Brain microvascular endothelial cell (primary cell): ENCODE data around the gene CCDC82.

Source experiments
- DNase-seq: peaks from one replicate; pipeline ENCODE4 v3.0.0-alpha.2; 2020
- H3K27ac ChIP-seq: fragments of 250-450 bp; sonication (Bioruptor Pico); 2 replicates; pipeline ENCODE4 v1.5.1; 2020; ENCODE audit warnings: mild to moderate bottlenecking, moderate library complexity
- H3K27me3 ChIP-seq: fragments of 250-450 bp; sonication (Bioruptor Pico); replicated peaks from 2 replicates; pipeline ENCODE4 v1.5.1; 2020; ENCODE audit warnings: mild to moderate bottlenecking
- H3K36me3 ChIP-seq: fragments of 250-450 bp; sonication (Bioruptor Pico); replicated peaks from 2 replicates; pipeline ENCODE4 v1.5.1; 2020; ENCODE audit warnings: mild to moderate bottlenecking
- H3K4me3 ChIP-seq: 2 replicates; pipeline ENCODE4 v1.5.1; 2011; ENCODE audit warnings: low read depth, mild to moderate bottlenecking, control low read depth, low read length, moderate library complexity
- in situ Hi-C: cut with HindIII; loops from 2 replicates; pipeline ENCODE4 v1.10.0; 2017; ENCODE audit warnings: low sequenced_read_pairs, low pct_ligation_motif_present
- TF ChIP-seq, protein P1 (sequence below): IDR thresholded peaks from 2 replicates; pipeline ENCODE4 v1.5.1; 2011; ENCODE audit warnings: low read depth, mild to moderate bottlenecking, moderate library complexity, low read length, control low read depth, inconsistent platforms; ENCODE audit errors: missing control alignments

CCDC82 gene

GRCh38 chr11:96341211-96342013, 48.3 kb downstream of the CCDC82 start:
- peak overlapping the region; percentile 85 for H3K4me3 ChIP-seq
- in situ Hi-C loops, result no loop called here
- peak overlapping the region; percentile 81 for H3K27ac ChIP-seq
- TF ChIP-seq, protein P1, sequence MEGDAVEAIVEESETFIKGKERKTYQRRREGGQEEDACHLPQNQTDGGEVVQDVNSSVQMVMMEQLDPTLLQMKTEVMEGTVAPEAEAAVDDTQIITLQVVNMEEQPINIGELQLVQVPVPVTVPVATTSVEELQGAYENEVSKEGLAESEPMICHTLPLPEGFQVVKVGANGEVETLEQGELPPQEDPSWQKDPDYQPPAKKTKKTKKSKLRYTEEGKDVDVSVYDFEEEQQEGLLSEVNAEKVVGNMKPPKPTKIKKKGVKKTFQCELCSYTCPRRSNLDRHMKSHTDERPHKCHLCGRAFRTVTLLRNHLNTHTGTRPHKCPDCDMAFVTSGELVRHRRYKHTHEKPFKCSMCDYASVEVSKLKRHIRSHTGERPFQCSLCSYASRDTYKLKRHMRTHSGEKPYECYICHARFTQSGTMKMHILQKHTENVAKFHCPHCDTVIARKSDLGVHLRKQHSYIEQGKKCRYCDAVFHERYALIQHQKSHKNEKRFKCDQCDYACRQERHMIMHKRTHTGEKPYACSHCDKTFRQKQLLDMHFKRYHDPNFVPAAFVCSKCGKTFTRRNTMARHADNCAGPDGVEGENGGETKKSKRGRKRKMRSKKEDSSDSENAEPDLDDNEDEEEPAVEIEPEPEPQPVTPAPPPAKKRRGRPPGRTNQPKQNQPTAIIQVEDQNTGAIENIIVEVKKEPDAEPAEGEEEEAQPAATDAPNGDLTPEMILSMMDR, result peak; percentile 68
- no peak for DNase-seq
- no peaks in the 10 kb centered on the region for H3K27me3 ChIP-seq
- H3K36me3 ChIP-seq, result no peaks in the 10 kb centered on the region

DNA sequence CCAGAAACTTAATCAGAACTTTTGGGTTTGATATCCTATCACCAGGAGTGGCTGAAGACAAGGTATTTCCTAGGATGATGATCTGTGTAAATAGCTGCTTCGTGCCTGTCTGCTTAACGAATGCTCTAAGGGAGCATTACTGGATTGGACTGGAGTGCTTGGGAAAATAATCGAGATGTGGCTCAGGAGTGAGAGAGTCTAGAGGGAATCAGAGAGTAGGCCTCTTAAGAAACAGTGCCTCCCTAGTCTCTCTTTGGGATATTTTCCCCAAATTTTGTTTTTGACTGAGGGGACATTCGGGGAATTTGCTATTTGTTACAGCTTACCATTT, 49.2 kb downstream of the CCDC82 start:
- peak overlapping the region; percentile 81 for H3K27ac ChIP-seq
- H3K36me3 ChIP-seq, result no peaks in the 10 kb centered on the region
- TF ChIP-seq, protein P1, result no peak
- H3K4me3 ChIP-seq, result peak overlapping the region; percentile 85
- no peaks in the 10 kb centered on the region for H3K27me3 ChIP-seq
- DNase-seq, result no peak
- in situ Hi-C loops, result no loop called here

DNA sequence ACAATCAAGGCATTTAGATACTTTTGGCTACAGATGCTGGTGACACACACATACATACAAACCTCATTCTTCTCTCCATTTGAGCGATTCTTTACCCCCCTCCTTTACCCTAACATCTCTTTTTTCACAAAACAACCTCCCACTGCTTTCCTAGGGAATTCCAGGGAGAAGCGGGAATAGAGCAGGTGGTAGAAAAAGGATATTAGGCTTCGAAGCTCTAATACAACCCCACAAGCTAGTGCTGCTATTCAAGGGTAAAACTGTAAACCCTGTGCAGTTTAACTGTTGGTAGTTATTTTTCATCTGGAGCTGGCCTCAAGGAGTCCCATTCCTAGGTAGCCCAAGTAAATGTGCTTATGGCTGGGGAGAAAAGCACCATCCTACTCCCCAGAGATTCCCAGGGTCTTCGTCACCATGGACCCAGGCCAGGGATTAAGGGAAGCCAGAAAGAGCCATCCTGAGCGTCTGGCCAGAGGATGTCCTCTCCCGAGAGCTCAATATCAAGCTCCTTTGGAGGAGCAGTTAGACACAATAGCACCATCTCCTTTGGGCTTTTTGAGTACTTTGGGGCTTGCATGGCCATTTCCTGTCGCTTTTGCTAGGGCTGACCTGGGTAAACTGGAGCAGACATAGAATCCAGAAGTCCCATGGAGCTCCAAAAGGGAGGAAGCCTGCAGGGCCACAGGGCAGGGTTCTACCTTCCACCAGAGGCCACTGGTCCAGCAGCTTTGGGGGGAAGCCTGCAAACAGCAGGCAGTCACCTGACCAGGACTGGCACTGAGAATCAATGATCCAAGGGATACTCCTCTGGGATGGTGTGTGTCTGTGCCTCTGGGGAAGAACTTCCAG, 49.8 kb downstream of the CCDC82 start:
- H3K27ac ChIP-seq, result peak overlapping the region; percentile 81
- TF ChIP-seq, protein P1, result no peak
- in situ Hi-C loops, result no loop called here
- no peak for DNase-seq
- peak overlapping the region; percentile 85 for H3K4me3 ChIP-seq
- no peaks in the 10 kb centered on the region for H3K27me3 ChIP-seq
- H3K36me3 ChIP-seq, result peaks cover 2% of the 10 kb centered on the region

DNA sequence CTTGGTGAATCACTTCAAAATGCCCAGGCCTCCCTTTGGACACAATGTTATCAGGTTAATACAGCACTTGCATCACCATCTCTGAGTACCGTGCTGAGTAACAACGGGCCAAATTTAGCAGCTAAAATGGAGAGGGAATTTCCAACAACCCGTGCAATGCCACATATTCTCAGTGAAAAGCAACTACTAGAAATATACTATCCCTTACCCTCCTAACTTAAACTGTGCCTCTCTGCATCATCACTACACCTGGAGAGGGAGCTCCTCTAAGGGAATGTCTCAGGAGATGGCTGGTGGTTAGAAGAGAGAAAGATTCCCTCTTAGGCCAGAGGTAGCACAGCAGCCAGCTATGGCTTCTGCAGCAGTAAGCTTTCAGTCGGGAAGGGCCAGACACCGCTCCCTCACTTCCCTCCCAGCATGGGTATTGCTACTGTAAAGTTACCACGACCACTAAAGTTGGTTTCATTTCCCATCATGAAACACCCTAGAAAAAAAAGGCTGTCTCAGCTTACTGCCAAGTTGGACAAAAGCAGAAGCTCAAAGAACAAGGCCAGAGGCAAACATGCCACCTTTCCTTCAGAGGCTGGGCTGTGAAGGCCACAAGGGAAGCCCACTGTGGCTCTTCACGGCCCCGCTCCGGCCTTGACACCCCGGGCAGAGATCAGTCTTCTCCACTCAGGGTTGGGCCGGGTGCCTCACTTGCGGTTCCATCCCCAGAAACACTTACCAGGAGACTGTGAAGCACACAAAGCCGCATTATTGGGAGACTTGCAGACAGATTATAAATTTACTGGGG, 50.6 kb downstream of the CCDC82 start:
- H3K4me3 ChIP-seq, result peak overlapping the region; percentile 85
- peaks cover 7% of the 10 kb centered on the region for H3K36me3 ChIP-seq
- H3K27ac ChIP-seq, result peak overlapping the region; percentile 81
- no peaks in the 10 kb centered on the region for H3K27me3 ChIP-seq
- TF ChIP-seq, protein P1, result no peak
- peak; percentile 73 for DNase-seq
- in situ Hi-C loops, result no loop called here

GRCh38 chr11:96337541-96338431, 51.9 kb downstream of the CCDC82 start:
- TF ChIP-seq, protein P1, result no peak
- Histone ChIP-seq H3K27ac (no peak overlapping the region), H3K36me3 (peaks cover 7% of the 10 kb centered on the region), H3K4me3 (no peak overlapping the region), H3K27me3 (no peaks in the 10 kb centered on the region)
- no peak for DNase-seq
- in situ Hi-C loops, result no loop called here
